Esophagus muscularis mucosa (tissue), 4 donors: Measurements from ENCODE around the gene DCX. TPM values are rescaled to one million over a fixed set of nuclear protein-coding genes. Genes with fewer than 3 reads are reported as not detected.

Source experiments
- DNase-seq: peaks from one replicate; pipeline ENCODE4 v3.0.0-alpha.2; 2017; ENCODE audit errors: extremely low spot score
- H3K27ac ChIP-seq, 4 donors: fragments of 200-600 bp; sonication (generic); replicated peaks in 1 of 4; 1 replicate in 3 of 4; 2 replicates in 1 of 4; pipeline ENCODE4 v1.5.1; 2016 to 2019; ENCODE audit warnings: mild to moderate bottlenecking in 1 of 4
- H3K27me3 ChIP-seq, 4 donors: fragments of 200-600 bp; sonication (generic); one replicate each; pipeline versions ENCODE4 v1.5.1 to v1.6.0; 2016 to 2019
- H3K36me3 ChIP-seq, 4 donors: fragments of 200-600 bp; sonication (generic); one replicate each; pipeline ENCODE4 v1.5.1; 2016 to 2019
- H3K4me1 ChIP-seq, 4 donors: fragments of 200-600 bp; sonication (generic); one replicate each; pipeline ENCODE4 v1.5.1; 2016 to 2019
- H3K4me3 ChIP-seq, 4 donors: fragments of 200-600 bp; sonication (generic); 1 replicate in 2 of 4; 2 replicates in 2 of 4; pipeline ENCODE4 v1.5.1; 2016 to 2019; ENCODE audit warnings: mild to moderate bottlenecking in 4 of 4, moderate library complexity in 1 of 4
- H3K9me3 ChIP-seq, 4 donors: fragments of 200-600 bp; sonication (generic); 1 replicate in 3 of 4; 2 replicates in 1 of 4; pipeline ENCODE4 v1.5.1; 2016 to 2019
- CTCF ChIP-seq, 3 experiments: fragments of 200-600 bp in 2 of 3; fragments of 450-650 bp in 1 of 3; sonication (generic) in 2 of 3; IDR thresholded peaks; one replicate each; pipeline ENCODE4 v1.5.1; 2017 to 2019; ENCODE audit warnings: antibody characterized with exemption in 3 of 3, mild to moderate bottlenecking in 2 of 3, moderate library complexity in 1 of 3
- EP300 ChIP-seq: sonication (generic); formaldehyde crosslinking; IDR thresholded peaks from one replicate; pipeline ENCODE4 v1.6.1; 2017; ENCODE audit warnings: antibody characterized with exemption
- POLR2A ChIP-seq: fragments of 450-650 bp; IDR thresholded peaks from one replicate; pipeline ENCODE4 v1.6.1; 2017; ENCODE audit warnings: antibody characterized with exemption, moderate library complexity, mild to moderate bottlenecking, low read depth
- POLR2AphosphoS5 ChIP-seq, 2 donors: sonication (generic); formaldehyde crosslinking; IDR thresholded peaks; one replicate each; pipeline ENCODE4 v1.6.1; 2017; ENCODE audit warnings: antibody characterized with exemption in 2 of 2
- WGBS: methylation state at CpG from one replicate; pipeline ENCODE4 v1.1.5; 2018; 5-methylcytosine and 5-hydroxymethylcytosine counted together
- intact Hi-C: fragments of 100-400 bp; cut with DNase I; formaldehyde crosslinking; loops from one replicate; pipeline ENCODE4 v1.15.1; 2023
- total RNA-seq, 4 donors: library from RNA; depleted of rRNA; stranded (reverse); fragments of >200 nt; gene quantifications; one replicate each; pipeline versions ENCODE4 v1.1.0 to v1.2.1, GENCODE V29; 2016

Gene DCX
- total RNA-seq, 4 donors from 2014 or later, result under 0.01 to 0.13 (median 0.11) TPM; not detected in 1

DNA sequence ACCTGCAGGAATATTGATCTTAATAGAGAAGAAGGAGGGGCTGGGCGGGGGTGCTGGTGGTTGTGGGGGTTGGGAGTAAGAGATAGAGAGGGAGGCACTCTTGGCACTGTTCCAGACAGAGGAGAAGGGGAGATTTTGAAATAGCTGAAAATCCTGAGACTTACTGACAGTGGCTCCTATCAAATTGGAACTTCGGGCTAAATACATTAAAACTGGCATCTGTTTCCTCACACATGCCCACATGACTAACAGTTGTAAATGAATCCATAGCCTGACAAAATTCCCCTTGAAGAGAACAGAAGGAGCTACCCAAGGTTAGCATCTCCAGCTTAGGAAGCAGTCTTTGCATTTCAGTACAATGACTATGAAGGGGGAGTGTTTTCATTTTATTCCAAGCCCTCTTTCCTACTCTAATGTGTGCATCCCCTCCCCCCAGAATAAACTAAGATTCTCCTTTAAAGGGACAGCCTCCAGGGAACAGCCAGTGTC, 1.4 kb downstream of the DCX start:
- DNase-seq, result no peak
- intact Hi-C loops, result no loop called here
- Histone ChIP-seq H3K4me1 (no peaks in the 10 kb centered on the region), H3K9me3 (no peaks in the 10 kb centered on the region), H3K27ac (no peak overlapping the region), H3K36me3 (no peaks in the 10 kb centered on the region), H3K27me3 (peaks cover 0 to 18% (median 0%) of the 10 kb centered on the region in 4 donors), H3K4me3 (no peak overlapping the region)
- 22% methylated on average over 2 of the region's 2 CpGs for WGBS
- TF ChIP-seq EP300, result no peak
- TF ChIP-seq POLR2AphosphoS5 (IDR thresholded peaks at IDR 0.05), result no peak
- no peak for TF ChIP-seq CTCF (IDR thresholded peaks at IDR 0.05)
- no peak for TF ChIP-seq POLR2A

GRCh38 chrX:111409326-111409725, 2.7 kb downstream of the DCX start:
- intact Hi-C loops, result no loop called here
- peaks cover 0 to 18% (median 0%) of the 10 kb centered on the region in 4 donors for H3K27me3 ChIP-seq
- WGBS, result 78% methylated on average over 3 of the region's 3 CpGs

DNA sequence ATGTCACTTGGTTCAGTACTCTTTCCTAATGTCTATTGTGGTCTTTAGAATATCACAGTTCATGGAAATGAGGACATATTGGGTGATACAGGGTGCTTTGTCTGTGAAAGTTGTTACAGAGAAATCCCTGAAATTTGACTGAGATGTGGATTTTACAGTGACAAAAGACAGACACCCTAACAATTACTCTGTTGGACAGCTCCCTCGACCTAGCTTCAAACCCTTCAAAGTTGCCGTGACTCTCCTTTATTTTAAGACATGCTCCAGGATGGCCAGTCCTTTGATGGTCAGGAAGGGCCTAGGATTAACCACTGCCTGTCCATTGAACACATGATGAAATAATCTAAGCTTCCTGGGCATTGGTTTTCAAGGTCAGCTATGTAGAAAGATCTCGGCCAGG, 4.0 kb downstream of the DCX start:
- Histone ChIP-seq H3K4me3 (no peak overlapping the region), H3K36me3 (no peaks in the 10 kb centered on the region), H3K9me3 (no peaks in the 10 kb centered on the region), H3K4me1 (no peaks in the 10 kb centered on the region), H3K27me3 (peaks cover 0 to 18% (median 0%) of the 10 kb centered on the region in 4 donors), H3K27ac (no peak overlapping the region)
- no peak for TF ChIP-seq POLR2AphosphoS5 (IDR thresholded peaks at IDR 0.05)
- TF ChIP-seq CTCF (IDR thresholded peaks at IDR 0.05), result no peak
- TF ChIP-seq POLR2A, result no peak
- no peak for TF ChIP-seq EP300
- intact Hi-C loops, result no loop called here
- 54% methylated on average over 3 of the region's 3 CpGs for WGBS
- no peak for DNase-seq

More at GRCh38 chrX:111409326-111409725, 2.7 kb downstream of the DCX start:
- Histone ChIP-seq H3K36me3 (no peaks in the 10 kb centered on the region), H3K4me3 (no peak overlapping the region), H3K4me1 (no peaks in the 10 kb centered on the region), H3K9me3 (no peaks in the 10 kb centered on the region), H3K27ac (no peak overlapping the region)
- TF ChIP-seq EP300 (no peak), POLR2AphosphoS5 (IDR thresholded peaks at IDR 0.05) (no peak), CTCF (IDR thresholded peaks at IDR 0.05) (no peak), POLR2A (no peak)
- no peak for DNase-seq

DNA sequence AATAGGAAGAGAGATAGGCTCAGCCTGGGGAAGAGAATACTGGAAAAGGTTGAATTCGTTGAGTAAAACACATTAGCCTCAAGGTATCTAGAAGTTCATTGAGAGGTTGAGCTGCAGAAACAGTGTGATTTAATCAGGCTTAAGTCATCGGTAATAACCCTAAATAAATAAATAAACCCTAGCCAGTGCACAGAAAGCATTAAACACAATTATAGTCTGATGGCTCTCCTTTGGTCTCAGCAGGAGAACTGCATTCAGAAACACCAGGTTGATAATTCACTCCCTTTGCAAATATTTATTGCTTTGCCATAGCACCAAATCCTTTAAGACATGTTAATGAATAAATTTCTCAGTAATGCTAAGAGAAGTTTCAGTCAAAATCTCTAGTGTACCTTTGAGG, 9.6 kb downstream of the DCX start:
- H3K9me3 ChIP-seq, result no peaks in the 10 kb centered on the region
- H3K27me3 ChIP-seq, result peaks cover 0 to 6% (median 0%) of the 10 kb centered on the region in 4 donors
- H3K4me3 ChIP-seq, result no peak overlapping the region
- H3K4me1 ChIP-seq, result no peaks in the 10 kb centered on the region
- H3K36me3 ChIP-seq, result no peaks in the 10 kb centered on the region
- WGBS, result 50% methylated on average over 2 of the region's 2 CpGs
- TF ChIP-seq EP300, result no peak
- TF ChIP-seq POLR2AphosphoS5 (IDR thresholded peaks at IDR 0.05), result no peak
- TF ChIP-seq POLR2A, result no peak
- TF ChIP-seq CTCF (IDR thresholded peaks at IDR 0.05), result no peak
- no peak for DNase-seq
- no peak overlapping the region for H3K27ac ChIP-seq
- intact Hi-C loops, result no loop called here

GRCh38 chrX:111395149-111395548, 16.8 kb downstream of the DCX start:
- WGBS, result 67% methylated on average over 2 of the region's 2 CpGs
- Histone ChIP-seq H3K27ac (no peak overlapping the region), H3K4me1 (no peaks in the 10 kb centered on the region), H3K4me3 (no peak overlapping the region), H3K36me3 (no peaks in the 10 kb centered on the region), H3K27me3 (peaks cover 0 to 3% (median 0%) of the 10 kb centered on the region in 4 donors), H3K9me3 (no peaks in the 10 kb centered on the region)
- intact Hi-C loops, result no loop called here
- TF ChIP-seq CTCF (IDR thresholded peaks at IDR 0.05) (no peak), EP300 (no peak), POLR2AphosphoS5 (IDR thresholded peaks at IDR 0.05) (no peak), POLR2A (no peak)
- no peak for DNase-seq
